CD4-positive, alpha-beta T cell treated with Interferon gamma for 1 hour (primary cell): Measurements from ENCODE around the gene ZNF580.

Source experiments
- DNase-seq: peaks from one replicate; pipeline ENCODE4 v3.0.0-alpha.2; 2020

Gene ZNF580

DNA sequence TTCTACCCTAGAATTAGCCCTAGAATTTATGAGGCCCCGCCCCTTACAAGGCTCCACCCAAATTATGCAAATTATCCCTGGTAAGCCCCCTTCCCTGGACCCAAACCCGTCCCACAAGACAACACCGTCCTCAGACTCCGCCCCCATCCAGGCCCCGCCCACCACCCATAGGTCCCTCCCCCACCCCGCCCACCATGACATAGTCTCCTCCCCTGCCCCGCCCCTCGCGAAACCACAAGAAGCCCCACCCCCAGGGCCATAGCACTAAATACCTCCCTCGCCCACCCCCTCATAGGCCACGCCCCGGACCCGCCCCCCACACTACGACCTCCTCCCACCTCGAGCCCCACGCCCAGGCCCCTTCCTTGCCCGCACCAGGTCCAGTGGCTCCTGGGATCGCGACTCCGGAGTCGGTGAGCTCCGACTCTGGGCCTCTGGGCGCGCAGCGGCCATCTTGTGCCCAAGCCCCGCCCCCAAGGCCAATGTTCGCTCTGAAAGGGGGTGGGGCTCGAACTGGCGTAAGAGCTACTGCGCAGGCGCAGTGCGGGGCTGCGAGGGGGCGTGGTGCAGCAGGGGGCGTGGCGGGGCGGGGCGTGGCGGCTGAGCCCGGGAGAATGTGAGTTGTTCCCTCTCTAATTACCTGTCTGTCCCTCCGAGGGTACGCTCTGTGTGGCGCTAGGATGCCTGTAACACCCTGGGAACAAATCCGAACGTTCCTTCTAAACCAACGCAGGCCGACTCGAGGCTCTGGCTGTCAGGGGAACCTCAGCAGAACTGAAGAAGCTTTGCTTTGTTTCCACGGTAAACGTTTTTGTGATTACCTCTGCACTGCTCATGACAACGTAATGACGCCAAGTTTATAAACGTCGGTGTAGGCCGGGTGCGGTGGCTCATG, 16.4 kb upstream of the ZNF580 start, which contains the start of gene ZNF784:
TSS of gene ZNF784 (minus strand) at position 458 of the 895 bp plus-strand sequence. CDS start at position 453, 5 bp downstream.
- peak; percentile 91 for DNase-seq

DNA sequence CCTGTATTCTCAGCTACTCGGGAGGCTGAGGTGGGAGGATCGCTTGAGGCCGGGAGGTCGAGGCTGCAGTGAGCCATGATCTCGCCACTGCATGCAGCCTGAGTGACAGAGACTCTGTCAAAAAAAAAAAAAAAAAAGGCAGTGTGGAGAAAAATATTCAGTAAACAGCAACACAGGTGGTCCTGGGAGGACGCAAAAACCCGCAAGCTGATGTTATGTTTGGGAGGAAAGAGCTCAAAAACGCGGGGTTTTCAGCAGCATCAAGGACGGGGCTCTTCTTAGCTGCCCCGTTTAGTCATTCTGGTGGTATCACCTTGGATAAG, 15.8 kb upstream of the ZNF580 start:
- DNase-seq = no peak

DNA sequence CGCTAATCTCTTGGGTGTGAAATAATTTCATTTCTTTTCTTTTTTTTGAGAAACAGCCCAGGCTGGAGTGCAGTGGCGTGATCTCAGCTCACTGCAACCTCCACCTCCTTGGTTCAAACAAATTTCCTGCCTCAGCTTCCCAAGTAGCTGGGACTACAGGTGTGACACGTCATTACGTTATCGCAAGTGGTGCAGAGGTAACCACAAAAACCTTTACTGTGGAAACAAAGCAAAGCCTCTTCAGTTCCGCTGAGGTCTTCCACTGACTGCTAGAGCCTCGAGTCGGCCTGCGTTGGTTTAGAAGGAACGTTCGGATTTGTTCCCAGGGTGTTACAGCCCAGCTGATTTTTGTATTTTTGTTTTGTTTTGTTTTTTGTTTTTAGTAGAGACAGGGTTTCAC, 14.5 kb upstream of the ZNF580 start:
- DNase-seq = peak; percentile 64

DNA sequence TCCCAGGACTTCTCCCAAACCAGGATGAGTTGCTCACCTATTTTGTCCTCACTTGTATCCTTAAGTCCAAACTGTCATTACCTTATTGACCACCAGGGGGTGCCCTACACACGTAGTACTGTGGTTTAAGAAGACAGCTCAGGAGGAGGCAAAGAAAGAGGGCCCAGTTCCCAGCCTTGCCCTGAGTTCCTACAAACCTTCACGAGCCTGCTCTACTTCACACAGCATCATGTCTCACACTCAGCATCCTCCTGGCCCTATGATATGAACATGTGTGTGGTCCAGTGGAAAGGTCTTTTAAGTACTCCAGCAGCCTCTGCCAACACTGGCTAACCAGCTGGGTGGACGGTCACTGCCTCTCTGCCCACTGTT, 8.4 kb upstream of the ZNF580 start:
- peak; percentile 82 for DNase-seq

DNA sequence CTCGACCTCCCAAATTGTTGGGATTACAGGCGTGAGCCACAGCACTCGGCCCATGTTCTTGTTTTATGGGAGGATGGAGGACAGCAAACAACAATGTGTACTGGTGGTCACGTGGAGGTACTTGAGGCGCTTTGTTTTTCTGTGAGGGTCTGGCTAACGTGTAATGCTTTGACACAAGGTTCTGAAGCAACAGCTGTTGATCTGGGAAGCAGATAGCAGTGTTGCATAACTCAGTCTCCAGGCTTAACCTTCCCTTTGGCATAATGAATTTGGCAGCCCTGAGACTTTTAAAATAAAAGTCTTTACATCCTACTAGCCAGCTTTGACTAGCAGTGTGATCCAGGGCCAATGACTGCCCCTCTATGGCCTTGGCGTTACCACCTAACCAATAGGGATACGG, 6.9 kb upstream of the ZNF580 start:
- DNase-seq = no peak

DNA sequence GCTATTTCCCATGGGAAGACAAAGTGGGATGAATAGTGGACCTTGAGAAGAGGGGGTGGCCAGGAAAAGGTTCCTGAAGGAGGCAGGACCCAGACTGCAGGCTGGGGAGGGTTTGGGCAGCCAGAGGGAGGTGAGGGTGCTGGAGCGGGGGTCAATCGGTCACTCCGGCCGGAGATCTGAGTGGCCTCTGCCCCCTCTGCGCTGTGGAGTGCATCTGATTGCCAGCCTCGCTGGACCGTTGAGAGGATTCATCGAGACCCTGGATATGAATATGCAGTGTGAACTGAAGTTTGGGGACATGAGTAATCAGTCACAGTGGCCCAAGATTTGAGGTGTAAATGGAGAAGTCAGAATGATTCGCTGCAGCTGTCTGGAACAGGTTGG, 5.5 kb upstream of the ZNF580 start:
- no peak for DNase-seq

DNA sequence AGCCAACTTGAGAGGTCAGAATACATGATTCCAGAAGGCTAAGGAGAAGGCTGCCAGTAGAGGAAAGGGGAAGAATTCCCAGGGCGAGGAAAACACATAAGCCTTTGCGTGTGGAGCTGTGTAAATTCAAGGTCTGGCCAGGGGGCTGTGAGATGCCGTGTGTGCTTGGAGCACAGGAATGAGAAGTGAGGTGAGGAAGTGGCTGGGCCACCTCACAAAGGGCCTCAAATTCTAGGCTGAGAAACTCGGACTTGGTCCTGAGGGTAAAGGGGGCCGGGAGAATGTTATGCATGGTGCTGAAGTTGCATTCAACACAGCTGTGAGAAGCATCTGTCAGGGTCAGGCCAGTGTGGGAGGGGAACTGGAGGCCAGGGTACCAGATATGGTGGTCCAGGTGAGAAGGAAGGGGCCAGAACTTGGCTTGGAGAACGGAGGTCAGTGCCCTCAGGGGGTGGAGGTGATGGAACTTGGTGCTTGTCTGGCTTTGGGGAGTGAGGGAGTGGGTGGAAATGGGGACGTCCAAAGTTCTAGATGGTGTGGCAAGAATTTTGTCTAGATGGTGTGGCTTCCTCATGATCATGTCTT, 4.9 kb upstream of the ZNF580 start:
- no peak for DNase-seq

DNA sequence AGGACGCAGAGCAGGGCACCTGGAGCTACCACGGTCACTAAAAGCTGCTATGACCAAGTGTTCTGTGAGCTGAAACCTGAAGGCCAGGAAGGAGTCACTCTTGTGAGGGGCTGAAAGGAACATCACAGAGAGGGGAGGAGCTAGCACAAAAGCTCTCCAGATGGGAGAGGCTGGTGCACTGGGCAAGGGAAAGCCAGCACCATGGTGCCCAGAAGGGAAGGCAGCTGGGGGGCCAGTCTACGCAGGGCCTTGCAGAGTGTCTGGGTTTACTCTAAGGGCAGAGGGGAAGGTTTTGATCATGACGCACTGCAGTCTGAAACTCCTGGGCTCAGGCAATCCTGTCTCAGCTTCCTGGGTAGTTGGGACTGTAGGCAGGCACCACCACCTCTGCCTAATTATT, 4.1 kb upstream of the ZNF580 start:
- DNase-seq = no peak

DNA sequence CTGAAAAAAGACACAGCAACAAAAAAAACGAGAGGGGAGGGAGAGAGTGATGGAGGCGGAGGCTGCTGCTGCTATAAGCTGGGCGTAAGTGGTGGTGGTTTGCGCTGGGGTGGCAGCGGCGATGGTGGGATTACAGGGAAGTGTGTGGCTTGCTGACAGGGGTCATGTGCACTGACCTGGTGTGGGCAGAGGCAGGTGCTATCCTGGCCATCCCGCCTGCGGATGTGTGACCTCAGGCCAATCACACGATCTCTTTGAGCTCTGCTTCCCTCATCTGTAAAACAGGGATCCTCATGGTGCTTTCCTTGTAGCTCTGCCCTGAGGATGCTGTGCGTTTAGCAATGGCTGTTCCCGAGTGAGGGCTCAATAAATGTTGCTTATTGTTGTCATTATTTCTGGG, 3.3 kb upstream of the ZNF580 start:
- no peak for DNase-seq

DNA sequence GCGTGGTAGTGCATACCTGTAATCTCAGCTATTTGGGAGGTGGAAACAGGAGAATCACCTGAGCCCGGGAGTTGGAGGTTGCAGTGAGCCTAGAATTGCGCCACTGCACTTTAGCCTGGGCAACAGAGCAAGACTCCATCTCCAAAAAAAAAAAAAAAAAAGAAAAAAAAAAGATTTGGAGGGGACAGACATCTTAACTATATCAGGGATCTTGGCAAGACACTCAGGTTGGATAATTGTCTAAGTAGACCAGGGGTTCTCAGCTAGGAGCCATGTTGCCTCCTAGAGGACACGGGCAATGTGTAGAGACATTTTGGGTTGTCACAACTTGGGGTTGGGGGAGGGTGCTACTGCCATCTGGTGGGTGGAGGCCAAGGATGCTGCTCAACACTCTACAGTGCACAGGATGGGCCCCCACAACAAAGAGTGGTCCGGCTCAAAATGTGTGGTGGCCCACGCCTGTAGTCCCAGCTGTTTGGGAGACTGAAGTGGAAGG, 1.9 kb upstream of the ZNF580 start:
- peak; percentile 63 for DNase-seq

DNA sequence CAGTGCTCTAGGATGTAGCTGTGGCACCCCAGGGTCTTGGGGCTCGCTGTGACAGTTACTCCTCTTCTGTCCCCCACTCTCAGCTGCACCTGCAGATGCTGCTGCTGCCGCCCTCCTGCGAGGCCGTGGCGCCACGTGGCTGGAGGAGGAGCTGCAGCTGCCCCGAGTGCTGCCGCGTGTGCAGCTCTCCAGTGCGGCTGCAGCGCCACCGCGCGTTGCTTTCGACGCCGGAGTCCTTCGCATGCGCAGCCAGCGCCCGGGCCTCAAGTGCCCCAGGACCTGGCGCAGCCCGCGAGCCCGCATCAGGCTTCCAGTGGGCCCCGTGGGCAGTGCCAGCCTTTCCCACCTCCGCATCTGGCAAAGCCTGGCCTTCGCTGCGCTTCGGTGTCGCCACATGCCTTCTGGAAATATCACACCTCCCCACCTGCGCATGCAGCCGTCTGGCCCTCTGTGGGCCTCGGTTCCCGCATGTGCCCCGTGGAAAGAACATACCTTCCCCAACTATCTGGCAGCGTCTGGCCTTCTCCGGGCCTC, 692 bp upstream of the ZNF580 start:
- DNase-seq = peak; percentile 82

DNA sequence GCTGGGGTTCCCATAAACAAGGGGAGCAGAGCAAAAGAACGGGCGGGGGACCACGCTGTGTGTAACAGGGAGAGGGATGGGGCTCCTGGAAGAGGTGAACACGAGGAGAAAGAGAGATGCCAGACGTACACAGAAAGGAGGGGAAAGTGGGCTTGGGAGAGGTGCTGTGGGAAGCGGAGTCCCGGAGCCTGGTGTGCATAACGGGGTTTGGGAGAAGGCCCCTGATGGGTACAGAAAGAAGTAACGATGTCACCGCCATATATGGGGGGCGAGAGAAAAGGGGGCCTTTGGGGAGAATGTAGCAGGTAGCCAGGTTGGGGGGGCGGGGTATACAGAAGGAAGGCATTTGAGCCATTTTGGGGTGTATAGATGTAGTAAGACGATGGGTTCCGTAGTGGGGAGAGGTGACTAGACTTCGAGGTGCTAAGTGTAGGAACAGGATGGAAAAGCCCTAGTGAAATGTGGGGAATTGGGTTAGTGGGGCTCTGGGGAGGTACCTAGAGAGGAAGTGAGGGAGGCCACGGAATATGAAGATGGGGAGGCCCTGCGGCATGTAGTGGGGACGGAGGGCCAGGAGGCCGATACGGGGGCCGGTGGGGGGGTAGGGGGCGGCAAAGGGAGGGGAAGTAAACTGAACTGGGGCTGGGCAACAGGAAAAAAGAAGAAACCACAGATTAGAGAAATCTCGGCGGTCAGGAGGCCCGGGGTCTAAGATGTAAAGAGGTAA, 787 bp downstream of the ZNF580 start:
- no peak for DNase-seq

DNA sequence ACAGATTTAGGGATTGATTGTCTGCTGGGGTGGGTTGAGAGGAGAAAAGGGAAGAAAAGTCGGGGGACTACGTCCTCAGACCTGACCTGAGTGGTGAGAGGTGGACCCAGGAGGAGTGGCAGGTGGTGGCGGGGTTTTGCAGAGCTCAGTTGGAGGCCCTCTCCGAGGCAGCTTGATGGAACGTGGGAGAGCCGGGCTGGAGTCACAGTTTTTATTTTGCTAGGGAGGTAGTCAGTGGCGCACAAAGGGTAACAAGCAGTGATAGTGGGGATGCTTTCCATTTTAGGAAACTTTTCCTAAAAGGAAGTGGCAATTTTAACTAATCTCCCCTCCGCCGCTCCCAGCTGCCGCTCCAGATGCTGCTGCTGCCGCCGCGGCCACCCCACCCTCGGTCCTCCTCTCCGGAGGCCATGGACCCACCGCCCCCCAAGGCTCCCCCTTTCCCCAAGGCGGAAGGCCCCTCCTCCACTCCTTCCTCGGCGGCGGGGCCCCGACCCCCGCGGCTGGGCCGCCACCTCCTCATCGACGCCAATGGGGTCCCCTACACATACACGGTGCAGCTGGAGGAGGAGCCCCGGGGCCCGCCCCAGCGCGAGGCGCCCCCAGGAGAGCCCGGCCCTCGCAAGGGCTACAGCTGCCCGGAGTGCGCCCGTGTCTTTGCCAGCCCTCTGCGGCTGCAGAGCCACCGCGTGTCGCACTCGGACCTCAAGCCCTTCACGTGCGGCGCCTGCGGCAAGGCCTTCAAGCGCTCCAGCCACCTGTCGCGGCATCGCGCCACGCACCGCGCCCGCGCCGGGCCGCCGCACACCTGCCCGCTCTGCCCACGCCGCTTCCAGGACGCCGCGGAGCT, 1.6 kb downstream of the ZNF580 start:
- DNase-seq = no peak

DNA sequence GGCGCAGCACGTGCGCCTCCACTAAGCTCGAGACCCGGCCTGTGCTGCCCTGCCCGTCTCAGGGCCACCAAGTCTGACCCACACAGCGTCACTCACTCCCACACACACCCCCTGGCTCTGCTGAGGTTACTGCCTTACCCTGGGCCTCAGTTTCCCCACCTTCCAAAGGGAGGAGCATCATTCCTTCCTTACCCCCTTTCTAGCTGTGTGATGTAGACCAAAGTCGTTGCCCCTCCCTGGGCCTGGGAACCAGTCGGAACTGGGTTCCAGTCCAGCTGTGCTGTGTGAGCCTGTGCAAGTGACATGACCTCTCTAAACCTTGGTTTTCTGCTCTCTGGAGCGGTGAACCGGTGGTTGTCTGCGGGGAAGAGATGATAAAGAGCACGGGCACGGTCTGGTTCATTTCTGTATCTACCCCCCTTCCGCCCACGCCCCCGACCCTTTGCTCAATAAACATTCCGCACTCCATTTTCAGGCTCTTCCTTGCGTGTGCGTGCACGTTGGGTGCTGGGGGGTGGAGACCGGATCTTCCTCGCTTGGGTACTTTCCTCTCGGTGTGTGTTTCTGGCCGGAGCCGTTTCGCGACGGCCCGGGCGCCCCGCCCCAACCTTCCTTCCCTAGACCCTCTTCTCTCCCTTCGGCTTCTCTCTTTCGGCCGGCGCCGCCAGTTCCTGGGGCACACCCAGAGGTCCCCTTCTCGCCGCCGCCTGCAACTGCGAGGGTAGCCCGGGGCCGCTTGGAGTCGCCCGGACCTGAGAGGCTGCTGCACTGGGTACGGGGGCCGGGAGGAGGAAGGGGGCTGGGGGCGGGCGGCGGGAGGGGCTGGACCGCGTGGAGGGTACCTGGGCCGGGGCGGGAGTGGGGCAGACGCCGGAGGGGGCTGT, 2.4 kb downstream of the ZNF580 start, which contains the start of gene ZNF581:
TSS of gene ZNF581 (plus strand) at position 647 of the 884 bp plus-strand sequence. CDS start 923 bp downstream, outside the sequence.
- peak; percentile 74 for DNase-seq

DNA sequence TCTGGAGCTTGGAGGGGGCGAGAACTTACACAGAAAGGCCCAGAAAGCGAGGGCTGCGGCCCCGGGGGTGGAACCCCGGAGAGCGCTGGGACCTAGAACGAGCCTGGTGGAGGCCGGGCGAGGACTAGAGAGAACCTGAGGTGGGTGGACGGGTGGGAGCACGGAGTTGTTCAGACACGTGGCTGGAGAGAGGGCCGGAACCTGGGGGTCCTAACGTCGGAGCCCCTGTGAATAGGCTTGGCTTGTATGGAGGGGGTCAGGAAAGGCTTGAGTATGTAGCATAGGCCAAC, 3.0 kb downstream of the ZNF580 start:
- DNase-seq = no peak

DNA sequence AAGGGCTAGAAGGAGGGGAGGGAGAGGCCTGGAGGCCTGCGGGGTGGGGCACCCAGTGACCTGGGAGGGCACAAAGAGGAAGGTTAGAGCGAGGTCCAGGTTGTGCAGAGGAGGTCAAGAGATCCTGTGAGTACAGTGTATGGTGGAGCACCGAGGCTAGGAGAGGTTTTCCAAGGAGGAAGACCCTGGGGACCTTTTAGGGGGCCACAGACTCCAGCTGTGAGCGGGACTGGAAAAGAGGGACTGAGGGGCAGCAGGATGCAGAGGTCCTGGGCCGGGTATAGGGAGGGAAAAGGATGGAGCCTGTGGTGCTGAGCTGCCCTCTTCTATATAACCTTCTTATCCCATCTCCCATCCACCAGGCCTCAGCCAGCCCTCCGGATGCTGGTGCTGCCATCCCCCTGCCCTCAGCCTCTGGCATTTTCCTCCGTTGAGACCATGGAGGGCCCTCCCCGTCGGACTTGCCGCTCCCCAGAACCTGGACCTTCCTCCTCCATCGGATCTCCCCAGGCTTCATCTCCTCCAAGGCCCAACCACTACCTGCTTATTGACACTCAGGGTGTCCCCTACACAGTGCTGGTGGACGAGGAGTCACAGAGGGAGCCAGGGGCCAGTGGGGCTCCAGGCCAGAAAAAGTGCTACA, 3.5 kb downstream of the ZNF580 start:
- no peak for DNase-seq

DNA sequence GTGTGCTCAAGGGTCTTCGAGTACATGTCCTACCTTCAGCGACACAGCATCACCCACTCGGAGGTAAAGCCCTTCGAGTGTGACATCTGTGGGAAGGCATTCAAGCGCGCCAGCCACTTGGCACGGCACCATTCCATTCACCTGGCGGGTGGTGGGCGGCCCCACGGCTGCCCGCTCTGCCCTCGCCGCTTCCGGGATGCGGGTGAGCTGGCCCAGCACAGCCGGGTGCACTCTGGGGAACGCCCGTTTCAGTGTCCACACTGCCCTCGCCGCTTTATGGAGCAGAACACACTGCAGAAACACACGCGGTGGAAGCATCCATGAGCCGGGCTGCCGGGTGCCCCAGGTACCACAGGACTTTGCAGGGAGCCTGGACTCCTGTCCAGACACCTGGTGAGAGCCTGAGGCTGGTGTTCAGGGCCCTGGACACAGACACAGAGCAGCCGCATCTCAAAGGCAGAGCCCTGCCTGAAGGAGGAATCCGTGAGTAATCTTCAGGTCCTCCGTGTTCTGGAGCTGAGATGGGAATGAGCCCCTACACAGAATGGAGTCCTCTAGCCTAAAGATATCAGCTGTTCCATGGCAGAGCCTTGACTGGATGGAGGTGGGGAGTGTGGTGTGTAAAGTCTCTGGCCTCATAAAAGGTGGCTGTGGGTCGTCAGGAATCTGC, 4.2 kb downstream of the ZNF580 start:
- no peak for DNase-seq

DNA sequence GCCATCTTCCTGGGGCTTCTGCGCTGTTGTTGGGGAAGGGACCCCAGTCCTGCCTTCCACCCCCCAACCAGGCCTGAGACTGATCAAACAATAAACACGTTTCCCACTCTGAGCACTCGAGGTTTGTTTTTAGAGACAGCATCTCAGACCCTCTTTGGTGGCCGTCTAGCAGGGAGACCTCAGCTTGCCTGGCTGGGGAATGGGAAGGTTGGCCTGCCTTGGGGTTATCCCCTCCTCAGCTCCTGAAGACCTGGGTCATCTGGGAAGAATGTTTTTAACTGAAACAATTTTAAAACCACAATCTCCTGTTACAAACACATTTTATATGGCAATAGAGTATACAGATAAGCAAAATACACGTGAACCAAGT, 4.7 kb downstream of the ZNF580 start:
- DNase-seq = no peak

DNA sequence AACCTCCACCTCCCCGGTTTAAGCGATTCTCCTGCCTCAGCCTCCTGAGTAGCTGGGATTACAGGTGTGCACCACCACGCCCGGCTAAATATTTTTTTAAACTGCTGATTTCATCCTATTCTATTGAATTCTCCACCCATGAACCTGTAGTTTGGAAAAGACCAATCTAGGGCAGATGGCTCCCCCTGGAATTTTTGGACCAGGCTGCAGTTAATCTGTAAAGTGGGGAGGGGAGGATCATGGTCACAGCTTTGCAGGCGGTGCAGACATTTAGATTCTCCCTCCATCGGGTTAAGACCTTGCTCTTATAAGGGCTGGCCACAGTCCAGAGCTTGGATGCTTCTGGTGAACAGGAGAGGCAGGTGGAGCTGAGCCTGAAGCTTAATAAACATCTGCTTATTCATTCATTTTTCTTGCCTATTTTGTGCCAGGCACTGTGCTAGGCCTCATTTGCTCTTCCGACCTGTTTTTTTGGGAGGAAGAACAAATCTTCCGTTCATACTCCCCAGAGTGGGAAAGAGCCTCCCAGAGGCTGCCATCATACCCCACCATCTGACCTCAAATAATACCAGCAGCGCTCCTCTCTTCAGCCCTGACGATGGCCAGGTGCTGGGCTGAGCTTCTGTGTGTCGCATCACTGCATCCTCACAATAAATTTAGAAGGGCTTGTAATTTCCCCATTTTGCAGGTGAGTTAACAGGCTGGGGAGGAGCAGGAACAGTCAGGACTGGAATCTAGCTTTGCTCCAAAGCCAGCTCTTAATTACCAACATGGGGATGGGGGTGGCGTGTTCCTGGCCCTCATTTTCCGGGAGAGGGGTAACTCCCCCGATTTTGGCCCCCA, 6.3 kb downstream of the ZNF580 start:
- no peak for DNase-seq
